GM18499 (cell line): ENCODE measurements around the gene MS4A4E.
"Not testable (repeated sequence)": the region's sequence is repeated elsewhere in the genome, so short reads cannot be mapped to it uniquely, and the experiment has no call there.

Source experiments
- ATAC-seq: cut with Tn5 transposase; IDR thresholded peaks from one replicate; pipeline ENCODE4 v1.9.1; 2021; ENCODE audit warnings: moderate number of reproducible peaks; ENCODE audit not compliant: insufficient read depth, unreplicated experiment

The MS4A4E gene

GRCh38 chr11:60242740-60243239, at the start of gene MS4A4E:
Gene MS4A4E (minus strand): TSS chr11:60243137. CDS start chr11:60230055, 13,082 bp downstream.
- ATAC-seq = no peak

DNA sequence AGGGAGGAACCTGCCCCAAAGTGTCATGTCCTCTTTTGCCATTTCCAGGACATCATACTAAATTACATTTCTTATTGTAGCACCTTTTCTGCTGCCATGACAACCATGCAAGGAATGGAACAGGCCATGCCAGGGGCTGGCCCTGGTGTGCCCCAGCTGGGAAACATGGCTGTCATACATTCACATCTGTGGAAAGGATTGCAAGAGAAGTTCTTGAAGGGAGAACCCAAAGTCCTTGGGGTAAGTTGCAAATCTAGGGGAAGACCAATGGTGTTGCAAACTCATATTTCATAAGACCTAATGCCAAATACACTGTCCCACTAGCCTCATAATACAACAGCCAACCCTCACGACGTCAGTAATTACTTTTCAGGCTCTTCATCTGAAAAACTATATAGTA, 49.2 kb upstream of the MS4A4E start:
- no peak for ATAC-seq

GRCh38 chr11:60288531-60288930, 45.6 kb upstream of the MS4A4E start:
- ATAC-seq = no peak

DNA sequence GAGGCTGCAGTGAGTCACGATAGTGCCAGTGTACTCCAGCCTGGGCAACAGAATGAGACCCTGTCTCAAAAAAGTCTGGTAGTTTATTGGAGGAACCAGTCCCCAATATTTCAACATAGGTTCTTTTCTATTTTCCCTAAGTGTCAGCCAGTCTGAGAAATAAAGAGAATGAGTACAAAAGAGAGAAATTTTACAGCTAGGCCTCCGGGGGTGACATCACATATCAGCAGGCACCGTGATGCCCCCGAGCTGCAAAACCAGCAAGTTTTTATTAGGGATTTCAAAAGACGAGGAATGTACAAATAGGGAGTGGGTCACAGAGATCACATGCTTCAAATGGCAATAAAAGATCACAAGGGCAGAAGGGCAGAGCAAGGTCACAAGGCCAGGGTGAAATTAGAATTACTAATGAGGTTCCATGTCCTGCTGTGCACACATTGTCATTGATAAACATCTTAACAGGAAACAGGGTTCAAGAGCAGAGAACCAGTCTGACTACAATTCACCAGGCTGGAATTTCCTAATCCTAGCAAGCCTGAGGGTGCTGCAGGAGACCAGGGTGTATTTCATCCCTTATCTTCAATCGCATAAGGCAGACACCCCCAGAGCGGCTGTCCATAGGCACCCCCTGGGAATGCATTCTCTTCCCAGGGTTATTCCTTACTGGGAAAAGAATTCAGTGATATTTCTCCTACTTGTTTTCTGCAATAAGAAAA, 42.6 kb upstream of the MS4A4E start:
- not testable (repeated sequence) for ATAC-seq

GRCh38 chr11:60282286-60282685, 39.3 kb upstream of the MS4A4E start:
- no peak for ATAC-seq

DNA sequence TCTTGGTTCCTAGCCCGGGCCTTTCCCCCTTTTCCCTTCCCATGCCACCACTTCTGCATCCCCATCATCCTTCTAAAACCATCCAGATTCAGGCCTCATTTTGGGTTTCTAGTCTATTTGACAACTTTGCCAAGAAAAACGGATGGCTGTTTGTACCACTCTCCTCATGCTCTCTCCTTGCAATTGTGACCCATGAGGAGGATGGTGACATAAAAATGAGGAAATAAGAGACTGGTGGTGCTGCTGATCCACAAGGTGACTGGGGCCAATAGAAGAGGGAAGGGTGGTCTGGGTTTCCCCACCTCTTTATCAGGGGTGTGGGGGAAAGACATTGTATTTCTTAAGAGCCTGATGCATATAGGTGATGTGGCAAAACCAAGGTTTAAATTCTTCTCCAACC, 38.5 kb upstream of the MS4A4E start:
- no peak for ATAC-seq

GRCh38 chr11:60280412-60280811, 37.5 kb upstream of the MS4A4E start, which contains the start of gene MS4A4A:
Gene MS4A4A (plus strand): TSS chr11:60280666. CDS start chr11:60280676, 10 bp downstream.
- ATAC-seq = no peak

DNA sequence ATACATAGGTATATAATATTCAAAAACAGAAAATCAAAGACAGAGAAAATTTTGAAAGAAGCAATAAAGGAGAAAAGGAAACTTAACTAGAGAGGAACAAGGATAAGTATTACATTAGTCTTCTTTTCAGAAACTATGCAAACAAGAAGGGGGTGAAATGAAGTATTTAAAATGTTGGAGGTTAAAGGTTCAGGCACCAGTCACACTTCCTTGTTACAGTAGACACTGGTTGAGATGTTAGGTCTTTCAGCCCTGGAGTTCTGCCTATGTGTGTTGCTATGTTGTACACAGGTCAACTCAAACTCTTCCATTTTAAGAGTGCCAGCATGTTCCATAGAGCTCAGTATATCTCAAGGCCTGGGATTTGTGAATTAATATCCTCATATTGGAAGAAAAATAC, 31.5 kb upstream of the MS4A4E start:
- ATAC-seq = no peak

- no peak for ATAC-seq
Observed at GRCh38 chr11:60265373-60266214, 22.7 kb upstream of the MS4A4E start.

- ATAC-seq = no peak
Observed at GRCh38 chr11:60264644-60265043, 21.7 kb upstream of the MS4A4E start.

DNA sequence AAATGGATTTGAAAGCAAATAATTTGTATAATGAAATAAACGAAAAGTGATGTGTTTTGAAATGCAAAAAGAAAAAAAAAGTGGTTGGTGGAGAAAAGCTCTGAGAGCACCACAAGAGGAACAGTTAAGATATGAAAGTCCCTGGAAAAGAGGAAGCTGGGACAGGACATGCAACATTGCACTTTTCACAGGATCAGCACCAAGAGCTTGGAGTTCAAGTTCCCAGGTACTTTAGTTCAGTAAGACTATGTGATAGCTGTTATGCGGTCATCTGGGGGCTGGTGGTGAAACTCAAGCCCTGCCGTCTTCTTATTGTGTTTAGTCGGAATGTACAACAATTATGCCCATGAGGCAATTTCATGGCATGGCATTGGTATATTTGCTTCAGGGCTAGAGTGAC, 20.5 kb upstream of the MS4A4E start:
- no peak for ATAC-seq

DNA sequence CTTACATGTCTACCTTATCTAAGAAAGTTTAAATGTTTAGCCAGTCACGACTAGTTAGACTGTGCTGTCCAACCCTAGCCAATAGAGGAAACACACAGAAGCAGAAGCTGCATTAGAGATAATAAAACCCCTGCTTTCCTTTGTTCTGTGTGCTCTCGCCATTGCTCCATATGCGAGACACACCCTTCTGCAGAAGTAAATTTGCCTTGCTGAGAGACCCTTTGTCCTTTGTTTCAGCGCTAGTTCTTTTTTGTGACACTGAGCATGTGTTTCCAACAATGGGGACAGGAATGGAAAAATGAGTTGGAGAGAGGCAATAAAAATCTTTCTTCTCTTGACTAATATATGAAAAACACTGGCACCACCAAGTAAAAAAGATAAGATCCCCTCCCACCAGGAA, 18.1 kb upstream of the MS4A4E start:
- no peak for ATAC-seq

GRCh38 chr11:60257956-60258722, 15.2 kb upstream of the MS4A4E start:
- no peak for ATAC-seq

- no peak for ATAC-seq
Observed at GRCh38 chr11:60252213-60253108, 9.5 kb upstream of the MS4A4E start.

DNA sequence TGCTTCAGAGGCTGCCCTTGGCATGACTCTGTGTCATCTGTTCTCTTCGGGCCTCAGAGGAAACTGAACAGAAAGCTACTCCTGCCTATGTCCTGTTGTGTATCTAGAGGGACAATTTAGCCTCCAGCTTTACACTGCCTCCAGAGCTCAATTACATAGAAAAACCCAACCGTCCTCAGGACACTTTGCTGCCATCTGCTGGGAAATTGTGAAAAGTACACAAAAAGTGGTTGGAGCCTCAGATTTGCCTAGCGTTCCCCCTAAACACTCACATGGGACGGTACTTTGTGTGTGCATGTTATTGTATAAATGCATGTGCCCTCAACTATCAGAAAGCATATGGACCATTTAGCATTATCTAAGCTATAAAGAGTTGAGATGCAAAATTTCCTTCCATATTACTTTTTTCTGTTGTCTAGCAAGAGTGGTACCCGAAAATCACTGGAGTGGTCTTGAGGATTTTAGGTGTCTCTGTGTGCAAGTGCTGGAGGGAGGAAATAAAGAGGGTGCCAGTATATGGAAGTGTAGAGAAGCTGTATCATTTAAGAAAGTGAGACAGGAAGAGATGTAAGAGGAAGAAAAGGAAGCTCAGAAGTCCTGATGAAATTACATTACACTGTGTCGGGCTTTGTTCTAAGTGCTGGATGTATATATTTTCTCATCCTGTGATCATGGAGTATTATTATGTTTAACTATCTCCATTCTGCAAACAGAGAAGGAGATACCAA, 8.7 kb upstream of the MS4A4E start:
- no peak for ATAC-seq

DNA sequence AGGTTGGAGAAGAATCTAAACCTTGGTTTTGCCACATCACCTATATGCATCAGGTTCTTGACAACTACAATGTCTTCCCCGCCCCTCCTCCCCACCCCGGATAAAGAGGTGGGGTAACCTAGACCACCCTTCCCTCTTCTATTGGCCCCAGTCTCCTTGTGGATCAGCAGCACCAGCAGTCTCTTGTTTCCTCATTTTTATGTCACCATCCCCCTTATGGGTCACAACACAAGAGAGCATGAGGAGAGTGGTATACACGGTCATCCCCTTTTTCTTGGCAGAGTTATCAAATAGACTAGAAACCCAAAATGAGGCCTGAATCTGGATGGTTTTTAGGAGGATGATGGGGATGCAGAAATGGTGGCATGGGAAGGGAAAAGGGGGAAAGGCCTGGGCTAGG, 1.2 kb downstream of the MS4A4E start:
- ATAC-seq = no peak

DNA sequence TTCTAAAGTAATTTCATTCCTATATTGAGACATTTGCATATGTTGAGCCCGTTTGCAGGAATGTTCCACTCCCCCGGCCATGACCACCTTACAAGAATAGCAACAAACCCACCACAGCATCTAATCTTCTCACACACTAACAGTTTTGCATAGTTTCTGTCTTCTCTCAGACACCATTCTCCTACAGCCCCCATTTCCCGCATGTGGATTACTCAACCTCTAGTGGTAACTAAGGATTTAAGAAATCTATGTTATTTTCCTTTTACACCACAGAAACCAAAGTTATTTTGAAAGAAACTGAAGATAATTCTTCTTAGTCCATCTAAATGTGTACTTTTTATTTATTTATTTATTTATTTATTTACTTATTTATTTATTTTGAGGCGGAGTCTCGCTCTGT, 2.3 kb downstream of the MS4A4E start:
- ATAC-seq = no peak

GRCh38 chr11:60235321-60235720, 7.6 kb downstream of the MS4A4E start:
- ATAC-seq = no peak

DNA sequence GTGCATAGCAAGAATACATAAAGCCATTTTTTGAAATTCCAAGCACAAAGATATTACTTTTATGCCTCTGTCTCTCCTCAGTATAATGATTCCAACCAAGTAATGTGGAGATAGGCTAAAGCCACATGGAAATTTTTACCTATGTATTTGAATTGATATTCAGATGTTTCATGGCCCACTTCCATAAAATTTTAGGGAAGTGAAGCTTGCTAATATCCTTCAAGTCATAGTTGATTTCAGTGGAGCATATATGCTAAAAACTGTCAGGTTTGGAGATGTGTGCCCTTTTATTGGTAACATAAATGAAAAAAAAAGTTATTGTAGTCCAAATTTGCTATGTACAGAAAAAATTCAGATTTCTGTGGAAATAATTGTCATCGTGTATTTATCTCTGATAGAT, 12.3 kb downstream of the MS4A4E start:
- no peak for ATAC-seq
